ENCODE data around the gene GPR183.

GPR183 gene

DNA sequence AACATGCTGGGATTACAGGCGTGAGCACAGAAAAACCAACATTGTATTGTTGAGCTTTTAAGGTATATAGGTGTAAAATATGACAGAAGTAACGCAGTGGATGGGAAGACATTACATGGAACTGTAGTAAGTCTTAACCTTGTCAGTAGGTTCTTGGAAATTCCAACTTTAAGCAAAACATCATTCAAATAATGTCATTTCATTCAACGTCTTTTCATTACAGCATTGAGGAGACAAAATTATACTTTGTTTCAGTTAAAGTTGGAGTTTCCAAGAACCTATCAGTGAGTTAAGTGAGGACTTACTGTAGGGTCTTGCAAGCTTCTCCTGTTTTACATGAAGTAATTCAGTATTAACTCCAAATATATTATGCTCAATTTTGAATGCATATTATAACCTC, 27.0 kb upstream of the GPR183 start:
- Histone ChIP-seq H3K36me3 (peaks cover 24 to 70% (median 51%) of the 10 kb centered on the region in 11 experiments), H3K4me3 (no peak overlapping the region), H3K27me3 (no peaks in the 10 kb centered on the region), H3K9ac (no peak overlapping the region), H3K4me2 (peak overlapping the region in 10 of 11 experiments; percentile 1 to 77 (median 53); a peak in 18 of 22 replicates), H4K20me1 (no peaks in the 10 kb centered on the region), H3K27ac (peak overlapping the region in 7 of 11 experiments; percentile 12 to 84 (median 67); a peak in 11 of 22 replicates), H3K9me3 (replicated peaks in 1 of 11) (peaks cover 0 to 4% (median 0%) of the 10 kb centered on the region in 11 experiments; a peak in 1 of 22 replicates), H3K4me1 (peaks cover 32 to 70% (median 52%) of the 10 kb centered on the region in 10 experiments)
- TF ChIP-seq Cebpa-rat (IDR thresholded peaks at IDR 0.05): no peak

DNA sequence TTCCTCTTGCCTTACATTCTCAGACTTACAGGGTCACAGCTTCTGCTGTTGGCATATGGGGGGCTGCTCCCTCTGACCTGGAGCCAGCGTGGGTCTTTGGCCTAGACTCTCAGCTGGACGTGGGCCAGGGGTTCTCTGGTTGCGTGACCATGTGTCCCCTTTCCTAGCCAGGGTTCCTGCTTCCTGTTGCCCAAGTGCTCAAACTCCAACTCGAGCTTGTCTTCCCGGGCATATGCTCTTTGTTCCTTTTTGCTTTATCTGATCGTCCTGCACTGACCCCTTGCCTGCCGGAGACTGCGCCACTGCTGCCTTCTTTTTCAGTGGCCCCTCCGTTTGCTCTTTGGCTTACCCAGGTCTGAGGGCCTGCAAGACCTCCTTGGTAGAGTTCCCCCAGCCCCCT, 25.3 kb upstream of the GPR183 start:
- Histone ChIP-seq H3K4me1 (peaks cover 27 to 63% (median 52%) of the 10 kb centered on the region in 10 experiments), H3K27ac (peak overlapping the region in 5 of 11 experiments; percentile 30 to 84 (median 37); a peak in 10 of 22 replicates), H3K9me3 (replicated peaks in 1 of 11) (peaks cover 0 to 5% (median 0%) of the 10 kb centered on the region in 11 experiments; a peak in 2 of 22 replicates), H4K20me1 (no peaks in the 10 kb centered on the region; a peak in 1 of 22 replicates), H3K36me3 (peaks cover 26 to 71% (median 53%) of the 10 kb centered on the region in 11 experiments), H3K4me2 (peak overlapping the region in 6 of 11 experiments; percentile 29 to 58 (median 46); a peak in 10 of 22 replicates), H3K27me3 (no peaks in the 10 kb centered on the region), H3K4me3 (no peak overlapping the region), H3K9ac (no peak overlapping the region)
- TF ChIP-seq Cebpa-rat (IDR thresholded peaks at IDR 0.05): no peak

DNA sequence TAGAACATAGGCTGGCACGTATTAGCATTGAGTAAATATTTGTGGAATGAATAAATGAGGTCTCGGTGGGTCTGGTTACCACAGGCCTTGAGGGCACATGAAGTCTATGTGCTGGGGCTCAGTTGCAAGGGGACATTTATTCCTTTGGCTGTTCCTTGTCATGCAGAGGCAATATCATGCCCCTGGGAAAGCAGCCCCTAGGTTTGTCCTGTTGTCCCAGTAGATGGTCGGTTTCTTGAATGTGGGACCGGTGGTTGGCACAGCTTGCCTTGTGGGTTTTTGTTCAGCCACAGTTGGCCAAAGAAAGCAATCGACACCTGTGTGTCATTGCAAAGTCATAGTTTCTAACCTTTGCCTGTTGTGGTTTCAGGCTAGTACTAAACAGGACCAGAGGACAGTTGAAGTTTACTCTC, 24.7 kb upstream of the GPR183 start:
- Histone ChIP-seq H3K4me3 (no peak overlapping the region), H3K9ac (no peak overlapping the region), H3K4me2 (peak overlapping the region in 8 of 11 experiments; percentile 29 to 58 (median 40); a peak in 15 of 22 replicates), H3K9me3 (replicated peaks in 1 of 11) (peaks cover 0 to 5% (median 0%) of the 10 kb centered on the region in 11 experiments; a peak in 2 of 22 replicates), H3K27me3 (no peaks in the 10 kb centered on the region), H4K20me1 (no peaks in the 10 kb centered on the region; a peak in 1 of 22 replicates), H3K4me1 (peaks cover 28 to 61% (median 52%) of the 10 kb centered on the region in 10 experiments), H3K36me3 (peaks cover 31 to 74% (median 55%) of the 10 kb centered on the region in 11 experiments), H3K27ac (peak overlapping the region in 4 of 11 experiments; percentile 35 to 84 (median 50); a peak in 7 of 22 replicates)
- TF ChIP-seq Cebpa-rat (IDR thresholded peaks at IDR 0.05): no peak

DNA sequence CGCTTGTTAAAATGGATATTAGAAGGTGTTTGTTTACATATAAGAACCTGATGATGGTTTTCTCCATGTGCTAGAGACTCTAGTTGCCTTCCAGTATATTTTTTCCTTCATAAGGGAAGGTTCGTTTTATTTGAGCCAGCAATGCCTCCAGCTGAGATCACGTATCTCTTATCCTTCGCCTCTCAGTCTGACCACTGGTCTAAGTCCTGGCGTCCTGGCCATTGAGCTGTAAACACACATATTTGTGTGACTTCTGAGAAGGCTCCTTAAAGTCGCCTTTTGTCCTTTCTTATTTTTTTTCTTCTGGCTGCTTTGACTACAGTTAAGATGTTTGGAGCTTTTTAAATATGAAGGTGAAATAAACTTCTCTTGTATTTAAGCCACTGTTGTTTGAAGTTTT, 23.7 kb upstream of the GPR183 start:
- no peak for TF ChIP-seq Cebpa-rat (IDR thresholded peaks at IDR 0.05)
- H3K4me2 ChIP-seq: peak overlapping the region in 5 of 11 experiments; percentile 29 to 58 (median 50); a peak in 5 of 22 replicates
- peaks cover 0 to 5% (median 0%) of the 10 kb centered on the region in 11 experiments; a peak in 2 of 22 replicates for H3K9me3 ChIP-seq (replicated peaks in 1 of 11)

DNA sequence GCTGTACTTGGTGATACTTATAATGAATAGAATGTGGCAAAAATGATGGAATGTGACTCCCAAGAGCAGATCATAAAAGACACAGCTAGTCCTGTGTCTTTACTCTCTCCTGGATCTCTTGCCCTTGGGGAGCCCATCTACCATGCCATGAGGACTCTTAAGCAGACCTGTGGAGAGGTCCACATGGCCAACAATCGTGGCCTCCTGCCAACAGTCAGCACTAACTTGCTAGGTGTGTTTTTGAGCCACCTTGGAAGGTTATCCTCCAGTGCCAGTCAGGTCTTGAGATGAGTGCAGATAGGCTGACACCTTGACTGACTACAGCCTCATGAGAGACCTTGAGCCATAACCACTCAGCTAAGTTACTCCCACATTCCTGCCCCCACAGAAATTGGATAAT, 22.3 kb upstream of the GPR183 start:
- Histone ChIP-seq H3K4me3 (no peak overlapping the region), H4K20me1 (no peaks in the 10 kb centered on the region; a peak in 1 of 22 replicates), H3K27ac (no peak overlapping the region), H3K4me2 (no peak overlapping the region), H3K36me3 (peaks cover 48 to 92% (median 78%) of the 10 kb centered on the region in 11 experiments), H3K27me3 (no peaks in the 10 kb centered on the region), H3K9me3 (replicated peaks in 1 of 11) (peaks cover 0 to 5% (median 0%) of the 10 kb centered on the region in 11 experiments; a peak in 2 of 22 replicates), H3K4me1 (peaks cover 23 to 55% (median 46%) of the 10 kb centered on the region in 10 experiments), H3K9ac (no peak overlapping the region)
- no peak for TF ChIP-seq Cebpa-rat (IDR thresholded peaks at IDR 0.05)

More for the DNA sequence above, 23.7 kb upstream of the GPR183 start:
- Histone ChIP-seq H4K20me1 (no peaks in the 10 kb centered on the region; a peak in 1 of 22 replicates), H3K9ac (no peak overlapping the region), H3K36me3 (peaks cover 36 to 78% (median 63%) of the 10 kb centered on the region in 11 experiments), H3K4me1 (peaks cover 35 to 55% (median 48%) of the 10 kb centered on the region in 10 experiments), H3K27ac (no peak overlapping the region), H3K27me3 (no peaks in the 10 kb centered on the region), H3K4me3 (no peak overlapping the region)

DNA sequence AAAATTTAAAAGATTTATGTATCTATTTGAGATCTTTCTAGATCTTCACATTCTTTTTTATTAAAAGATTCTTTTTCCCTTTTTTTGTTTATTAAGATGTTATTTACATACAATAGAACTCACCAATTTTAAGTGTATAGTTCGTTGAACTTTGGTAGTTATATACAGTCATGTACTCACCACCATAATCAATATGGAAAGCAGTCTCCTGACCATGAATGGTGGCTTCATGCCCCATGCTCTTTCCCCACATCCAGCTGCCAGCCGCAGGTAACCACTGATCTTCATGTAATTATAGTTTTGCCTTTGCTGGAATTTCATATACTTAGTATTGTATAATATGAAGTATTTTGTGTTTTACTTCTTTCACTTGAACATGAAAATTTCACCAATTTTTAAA, 20.6 kb upstream of the GPR183 start:
- Histone ChIP-seq H3K9me3 (replicated peaks in 1 of 11) (peaks cover 0 to 5% (median 0%) of the 10 kb centered on the region in 11 experiments; a peak in 2 of 22 replicates), H3K9ac (no peak overlapping the region), H4K20me1 (no peaks in the 10 kb centered on the region; a peak in 1 of 22 replicates), H3K4me3 (no peak overlapping the region), H3K36me3 (peaks cover 48 to 97% (median 81%) of the 10 kb centered on the region in 11 experiments), H3K4me2 (no peak overlapping the region), H3K4me1 (peaks cover 19 to 55% (median 47%) of the 10 kb centered on the region in 10 experiments), H3K27me3 (no peaks in the 10 kb centered on the region), H3K27ac (no peak overlapping the region)
- TF ChIP-seq Cebpa-rat (IDR thresholded peaks at IDR 0.05): no peak

DNA sequence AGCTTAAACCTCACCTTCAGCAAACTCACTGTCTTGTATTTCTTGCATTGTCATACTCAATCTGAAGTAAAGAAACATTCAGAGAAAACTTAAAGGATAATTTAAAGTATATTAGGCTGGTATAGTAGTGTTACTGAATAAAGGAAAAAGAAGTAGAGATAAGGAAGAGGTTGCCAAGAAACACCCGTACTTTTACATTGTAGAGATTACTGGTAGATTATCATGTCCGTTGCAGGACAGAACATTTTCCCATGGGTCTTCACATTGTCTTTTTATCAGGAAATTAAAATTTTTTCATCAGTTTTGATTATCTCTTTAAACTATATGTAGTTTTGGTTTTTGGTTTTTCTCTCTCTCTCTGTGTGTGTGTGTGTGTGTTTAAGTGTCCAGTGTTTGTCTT, 19.9 kb upstream of the GPR183 start:
- no peaks in the 10 kb centered on the region for H3K27me3 ChIP-seq
- peaks cover 0 to 5% (median 0%) of the 10 kb centered on the region in 11 experiments; a peak in 2 of 22 replicates for H3K9me3 ChIP-seq (replicated peaks in 1 of 11)
- peak overlapping the region in 1 of 11 experiments; percentile 6; a peak in 2 of 22 replicates for H3K27ac ChIP-seq
- H4K20me1 ChIP-seq: no peaks in the 10 kb centered on the region; a peak in 1 of 22 replicates
- TF ChIP-seq Cebpa-rat (IDR thresholded peaks at IDR 0.05): no peak
- H3K36me3 ChIP-seq: peaks cover 43 to 92% (median 78%) of the 10 kb centered on the region in 11 experiments
- no peak overlapping the region for H3K9ac ChIP-seq
- H3K4me1 ChIP-seq: peaks cover 13 to 54% (median 48%) of the 10 kb centered on the region in 10 experiments
- H3K4me3 ChIP-seq: no peak overlapping the region
- no peak overlapping the region for H3K4me2 ChIP-seq

DNA sequence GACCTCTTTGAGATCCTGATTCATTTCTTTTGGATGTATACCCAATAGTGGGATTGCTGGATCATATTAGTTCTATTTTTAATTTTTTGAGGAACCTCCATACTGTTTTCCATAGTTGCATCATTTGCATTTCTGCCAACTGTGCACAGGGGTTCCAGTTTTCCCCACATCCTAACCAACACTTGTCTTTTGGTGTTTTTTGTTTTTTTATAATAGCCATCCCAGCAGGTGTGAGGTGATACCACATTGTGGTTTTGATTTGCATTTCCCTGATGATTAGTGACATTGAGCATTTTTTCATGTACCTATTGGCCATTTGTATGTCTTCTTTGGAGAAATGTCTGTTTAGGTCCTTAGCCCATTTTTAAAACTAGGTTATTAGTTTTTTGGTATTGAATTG, 18.8 kb upstream of the GPR183 start:
- Histone ChIP-seq H3K36me3 (peaks cover 36 to 85% (median 77%) of the 10 kb centered on the region in 11 experiments), H3K4me2 (peak overlapping the region in 7 of 11 experiments; percentile 13 to 93 (median 76); a peak in 12 of 22 replicates), H4K20me1 (no peaks in the 10 kb centered on the region; a peak in 1 of 22 replicates), H3K4me3 (no peak overlapping the region), H3K27me3 (no peaks in the 10 kb centered on the region), H3K27ac (peak overlapping the region in 2 of 11 experiments; percentile 32 to 39; a peak in 1 of 22 replicates), H3K9me3 (replicated peaks in 1 of 11) (peaks cover 0 to 5% (median 0%) of the 10 kb centered on the region in 11 experiments; a peak in 2 of 22 replicates), H3K4me1 (peaks cover 11 to 58% (median 51%) of the 10 kb centered on the region in 10 experiments; a peak in 19 of 20 replicates), H3K9ac (no peak overlapping the region)
- TF ChIP-seq Cebpa-rat (IDR thresholded peaks at IDR 0.05): no peak

DNA sequence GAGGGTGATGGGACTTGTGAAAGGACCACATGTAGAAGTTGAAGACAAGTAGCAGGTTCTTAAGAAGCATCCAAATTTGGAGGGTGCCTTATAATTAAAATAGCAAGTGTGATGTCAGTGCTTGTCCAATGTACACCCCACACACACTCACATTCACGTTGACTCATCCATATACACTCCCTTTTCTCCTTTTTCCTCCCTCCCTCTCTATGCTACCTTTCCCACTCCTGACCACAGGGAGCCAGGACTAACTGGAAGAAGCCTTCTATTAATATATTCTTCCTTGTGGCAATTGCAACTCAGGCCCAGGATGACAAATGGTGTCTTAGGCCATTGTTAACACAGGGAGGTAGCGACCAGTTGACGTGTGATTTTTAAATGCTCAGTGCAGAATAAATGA, 16.3 kb upstream of the GPR183 start:
- peak overlapping the region in 10 of 11 experiments; percentile 82 to 98 (median 93); a peak in 18 of 22 replicates for H3K27ac ChIP-seq
- peaks cover 0 to 3% (median 0%) of the 10 kb centered on the region in 11 experiments; a peak in 1 of 22 replicates for H3K9me3 ChIP-seq (replicated peaks in 1 of 11)
- H3K27me3 ChIP-seq: no peaks in the 10 kb centered on the region
- peak overlapping the region in 7 of 11 experiments; percentile 72 to 80 (median 76); a peak in 10 of 22 replicates for H3K9ac ChIP-seq
- H3K4me3 ChIP-seq: no peak overlapping the region
- TF ChIP-seq Cebpa-rat (IDR thresholded peaks at IDR 0.05): no peak
- H3K36me3 ChIP-seq: peaks cover 21 to 80% (median 64%) of the 10 kb centered on the region in 11 experiments
- H3K4me1 ChIP-seq: peaks cover 25 to 82% (median 70%) of the 10 kb centered on the region in 10 experiments
- no peaks in the 10 kb centered on the region; a peak in 1 of 22 replicates for H4K20me1 ChIP-seq
- H3K4me2 ChIP-seq: peak overlapping the region in 8 of 11 experiments; percentile 74 to 93 (median 82); a peak in 16 of 22 replicates
